ENCODE data around the gene NRG3.

The NRG3 gene

DNA sequence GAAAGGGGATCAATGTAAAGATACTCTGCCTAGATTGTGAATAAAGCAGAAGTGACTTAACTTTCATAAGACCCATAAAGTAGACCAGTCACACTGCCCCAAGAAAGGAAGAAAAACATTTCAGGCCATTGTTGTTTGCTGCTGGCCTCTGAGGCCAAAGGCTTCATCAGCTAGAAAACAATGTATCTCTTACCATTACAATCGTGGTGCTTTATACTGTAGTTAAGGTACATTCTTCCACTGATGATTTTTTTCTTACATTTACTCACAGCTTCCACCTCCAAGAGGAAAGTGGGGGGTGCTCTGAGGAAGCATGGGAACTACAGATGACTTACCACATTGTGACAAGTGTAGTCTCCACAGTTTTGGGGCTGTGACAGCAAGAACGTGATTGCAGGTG, 68.6 kb downstream of the NRG3 start:
- no peak overlapping the region for H3K4me3 ChIP-seq (ENCODE audit: low read length)
- DNase-seq (ENCODE audit: low read depth, low spot score) = no peak

GRCh38 chr10:81944609-81945008, 69.6 kb downstream of the NRG3 start:
- H3K4me3 ChIP-seq (ENCODE audit: low read length) = no peak overlapping the region
- no peak for DNase-seq (ENCODE audit: low read depth, low spot score)

DNA sequence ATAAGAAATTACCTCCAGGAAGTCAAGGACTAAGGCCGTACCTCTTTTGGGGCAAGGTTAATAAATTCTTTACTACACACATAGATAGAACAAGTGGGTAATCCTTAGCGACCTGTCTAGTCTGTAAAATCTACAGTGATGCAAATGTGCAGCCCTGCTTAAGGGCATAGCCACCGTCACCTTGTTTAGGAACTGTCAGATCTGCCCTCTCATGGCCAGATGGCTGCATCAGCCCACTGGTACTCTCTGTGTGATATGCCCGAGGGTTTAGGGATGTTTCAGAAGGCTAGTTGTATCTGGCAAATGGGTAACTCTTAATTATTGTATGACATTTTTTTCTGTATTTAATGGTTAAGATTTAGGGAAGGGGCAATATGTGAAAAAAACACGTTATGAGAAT, 74.3 kb downstream of the NRG3 start:
- no peak for DNase-seq (ENCODE audit: low read depth, low spot score)
- no peak overlapping the region for H3K4me3 ChIP-seq (ENCODE audit: low read length)

GRCh38 chr10:81950358-81950757, 75.4 kb downstream of the NRG3 start:
- no peak for DNase-seq (ENCODE audit: low read depth, low spot score)
- no peak overlapping the region for H3K4me3 ChIP-seq (ENCODE audit: low read length)

DNA sequence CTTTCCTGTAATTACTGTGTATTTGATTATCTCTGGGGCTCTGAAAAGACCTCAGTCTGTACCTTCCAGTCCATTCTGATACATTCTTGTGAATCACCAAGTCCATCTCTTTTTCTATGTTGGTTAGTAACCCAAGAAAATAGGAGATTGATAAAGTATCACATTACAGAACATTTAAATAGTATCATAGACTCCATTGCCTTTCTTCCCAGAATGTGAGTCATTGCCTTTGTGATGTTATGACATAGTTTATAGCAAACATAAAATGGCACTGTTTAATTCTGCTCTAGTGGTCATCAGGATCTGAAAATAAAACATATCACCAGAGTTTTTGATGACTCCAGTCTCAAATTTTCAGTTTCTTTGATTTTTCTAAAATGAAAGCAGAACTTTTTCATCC, 78.4 kb downstream of the NRG3 start:
- DNase-seq (ENCODE audit: low read depth, low spot score) = no peak
- no peak overlapping the region for H3K4me3 ChIP-seq (ENCODE audit: low read length)

- DNase-seq (ENCODE audit: low read depth, low spot score) = no peak
- H3K4me3 ChIP-seq (ENCODE audit: low read length) = no peak overlapping the region
Measured at GRCh38 chr10:81957976-81958375, 83.0 kb downstream of the NRG3 start.

DNA sequence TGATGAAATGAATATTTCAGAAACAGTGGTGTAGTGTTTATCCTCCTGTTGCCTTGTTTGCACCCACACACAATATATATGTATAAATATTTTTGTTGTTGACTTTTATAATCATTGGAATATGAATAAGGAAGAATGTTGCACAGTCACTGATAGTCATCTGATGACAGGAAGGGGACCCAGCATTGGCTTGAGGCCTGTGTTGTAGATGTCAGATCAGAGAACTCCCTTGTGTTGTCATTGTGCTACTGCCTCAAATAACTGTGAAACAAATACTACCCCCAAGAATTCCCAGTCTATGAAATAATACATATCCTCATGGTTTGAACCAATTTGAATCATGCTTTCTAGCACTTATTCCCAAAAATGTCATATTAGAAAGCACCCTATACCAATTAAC, 84.0 kb downstream of the NRG3 start:
- H3K4me3 ChIP-seq (ENCODE audit: low read length) = no peak overlapping the region
- DNase-seq (ENCODE audit: low read depth, low spot score) = no peak

GRCh38 chr10:81961451-81962184, 86.6 kb downstream of the NRG3 start:
- no peak for DNase-seq (ENCODE audit: low read depth, low spot score)
- no peak overlapping the region for H3K4me3 ChIP-seq (ENCODE audit: low read length)

GRCh38 chr10:81963606-81964005, 88.6 kb downstream of the NRG3 start:
- DNase-seq (ENCODE audit: low read depth, low spot score) = no peak
- H3K4me3 ChIP-seq (ENCODE audit: low read length) = no peak overlapping the region

- H3K4me3 ChIP-seq (ENCODE audit: low read length) = no peak overlapping the region
- no peak for DNase-seq (ENCODE audit: low read depth, low spot score)
Measured at GRCh38 chr10:81967716-81968115, 92.7 kb downstream of the NRG3 start.

GRCh38 chr10:81969136-81969535, 94.1 kb downstream of the NRG3 start:
- no peak for DNase-seq (ENCODE audit: low read depth, low spot score)
- no peak overlapping the region for H3K4me3 ChIP-seq (ENCODE audit: low read length)

DNA sequence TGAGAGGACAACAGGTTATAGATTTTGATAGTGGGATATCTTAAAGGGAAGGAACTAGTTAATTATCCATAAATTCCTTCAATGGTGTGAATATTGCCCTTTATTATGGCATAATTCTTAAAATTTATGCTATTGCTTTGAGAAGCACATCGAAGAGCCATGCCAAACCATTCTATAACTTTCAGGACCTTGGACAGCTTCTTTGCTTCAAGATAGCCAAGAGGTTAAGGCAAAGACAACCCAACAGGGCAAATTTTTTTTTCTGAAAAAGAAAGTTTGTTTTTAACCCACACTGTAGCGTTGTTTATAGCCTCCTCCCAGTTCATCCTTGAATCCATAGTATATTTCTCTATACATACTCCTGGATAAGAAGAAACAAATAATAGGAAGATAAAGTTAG, 103.2 kb downstream of the NRG3 start:
- DNase-seq (ENCODE audit: low read depth, low spot score) = peak; percentile 34
- no peak overlapping the region for H3K4me3 ChIP-seq (ENCODE audit: low read length)

DNA sequence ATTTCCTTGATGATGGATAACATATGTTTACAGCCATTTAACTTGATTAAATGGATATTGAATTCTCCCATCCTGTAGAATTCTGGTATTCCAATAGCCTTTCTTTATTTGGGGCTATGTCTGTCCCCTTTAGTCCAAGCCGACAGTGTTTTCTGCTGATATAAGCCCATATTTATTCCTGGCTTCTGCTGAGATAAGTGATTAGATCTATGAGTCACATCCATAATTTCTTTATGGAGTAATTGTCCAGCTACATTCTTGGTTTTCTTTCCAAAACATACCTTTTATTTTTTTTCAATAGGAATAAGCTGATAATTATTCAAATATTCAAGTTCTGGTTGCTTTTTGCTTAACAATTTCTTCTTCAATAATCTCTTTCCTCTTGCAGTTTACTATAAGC, 106.7 kb downstream of the NRG3 start:
- no peak overlapping the region for H3K4me3 ChIP-seq (ENCODE audit: low read length)
- no peak for DNase-seq (ENCODE audit: low read depth, low spot score)

GRCh38 chr10:81984428-81984827, 109.4 kb downstream of the NRG3 start:
- no peak for DNase-seq (ENCODE audit: low read depth, low spot score)
- H3K4me3 ChIP-seq (ENCODE audit: low read length) = no peak overlapping the region

DNA sequence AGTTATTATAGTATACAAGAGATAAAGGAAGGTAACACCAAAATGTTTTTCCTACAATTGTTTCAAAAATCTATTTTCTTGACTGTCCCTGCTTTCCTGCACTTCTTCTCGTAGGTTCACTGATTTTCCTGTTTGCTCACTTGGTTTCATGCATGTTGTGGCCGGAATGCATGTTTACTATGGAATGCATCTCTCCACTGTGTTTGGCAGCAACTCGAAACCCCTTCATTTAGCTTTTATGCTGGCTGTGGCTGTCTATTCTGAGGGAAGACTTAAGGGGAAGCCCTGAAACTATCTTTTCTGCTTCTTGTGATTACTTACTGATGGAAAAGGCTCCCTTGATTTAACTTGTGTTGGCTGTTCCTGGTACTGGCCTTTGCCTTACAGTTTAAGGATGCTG, 120.3 kb downstream of the NRG3 start:
- no peak for DNase-seq (ENCODE audit: low read depth, low spot score)
- H3K4me3 ChIP-seq (ENCODE audit: low read length) = no peak overlapping the region

DNA sequence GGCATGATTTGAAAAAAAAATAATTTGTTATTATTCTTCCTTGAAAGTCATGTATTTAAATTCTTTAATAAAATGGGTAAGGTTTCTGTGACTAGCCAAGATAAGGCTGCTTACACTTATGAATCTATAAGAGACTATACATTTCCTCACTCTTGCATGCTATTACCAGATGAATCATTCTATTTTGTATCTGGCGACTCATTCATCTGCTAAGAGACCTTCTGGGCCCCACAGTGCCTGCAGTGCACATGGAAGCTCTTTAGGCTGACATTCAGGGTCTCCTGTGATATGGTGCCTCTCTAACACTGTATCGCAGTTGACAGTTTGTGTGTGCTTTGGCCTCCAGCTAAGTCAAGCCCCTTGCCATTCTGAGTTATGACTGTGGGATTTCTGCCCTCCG, 121.9 kb downstream of the NRG3 start:
- H3K4me3 ChIP-seq (ENCODE audit: low read length) = no peak overlapping the region
- no peak for DNase-seq (ENCODE audit: low read depth, low spot score)

- no peak for DNase-seq (ENCODE audit: low read depth, low spot score)
- no peak overlapping the region for H3K4me3 ChIP-seq (ENCODE audit: low read length)
Measured at GRCh38 chr10:82020999-82021398, 146.0 kb downstream of the NRG3 start.

- H3K4me3 ChIP-seq (ENCODE audit: low read length) = no peak overlapping the region
- DNase-seq (ENCODE audit: low read depth, low spot score) = no peak
Measured at GRCh38 chr10:82027711-82028110, 152.7 kb downstream of the NRG3 start.

GRCh38 chr10:82037076-82037475, 162.1 kb downstream of the NRG3 start:
- no peak for DNase-seq (ENCODE audit: low read depth, low spot score)
- H3K4me3 ChIP-seq (ENCODE audit: low read length) = no peak overlapping the region

GRCh38 chr10:82038587-82038986, 163.6 kb downstream of the NRG3 start:
- H3K4me3 ChIP-seq (ENCODE audit: low read length) = no peak overlapping the region
- DNase-seq (ENCODE audit: low read depth, low spot score) = no peak

DNA sequence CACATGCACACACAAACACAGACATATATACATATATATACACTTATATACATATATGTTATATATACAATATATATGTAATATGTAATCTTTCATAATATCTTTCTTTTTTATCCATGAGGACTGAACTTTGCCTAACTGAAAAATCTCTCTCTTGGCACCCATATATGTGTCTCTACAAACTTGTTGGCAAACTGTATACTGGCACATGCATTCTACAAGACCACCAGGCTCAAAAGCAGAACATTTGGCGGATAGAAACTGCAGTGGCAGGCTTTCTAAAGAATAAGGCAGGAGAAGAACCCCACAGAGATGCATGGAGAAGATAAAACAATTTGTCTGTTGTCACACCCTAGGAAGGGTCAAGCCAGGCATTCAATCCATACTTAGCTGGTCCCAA, 165.3 kb downstream of the NRG3 start:
- H3K4me3 ChIP-seq (ENCODE audit: low read length) = no peak overlapping the region
- DNase-seq (ENCODE audit: low read depth, low spot score) = no peak

- no peak overlapping the region for H3K4me3 ChIP-seq (ENCODE audit: low read length)
- DNase-seq (ENCODE audit: low read depth, low spot score) = no peak
Measured at GRCh38 chr10:82041018-82041417, 166.0 kb downstream of the NRG3 start.
